Osteoblast (primary cell): ENCODE data around the gene M1AP. TPM values are rescaled to one million over a fixed set of nuclear protein-coding genes. Genes with fewer than 3 reads are reported as not detected.

Experiments
- DNase-seq: peaks from one replicate; pipeline ENCODE4 v3.0.0; 2011; ENCODE audit warnings: low spot score, mixed read lengths; ENCODE audit not compliant: insufficient read length; ENCODE audit errors: missing footprints
- H2AFZ ChIP-seq: 2 replicates; pipeline ENCODE4 v1.6.0; 2011; ENCODE audit warnings: mild to moderate bottlenecking, low read length
- H3K27ac ChIP-seq: 2 replicates; pipeline ENCODE4 v1.5.1; 2011; ENCODE audit warnings: mild to moderate bottlenecking, low read depth, low read length, moderate library complexity
- H3K27me3 ChIP-seq: 2 replicates; pipeline ENCODE4 v1.6.0; 2012; ENCODE audit warnings: mild to moderate bottlenecking, control low read depth, inconsistent platforms, low read length, moderate library complexity; ENCODE audit not compliant: insufficient read depth
- H3K36me3 ChIP-seq: 2 replicates; pipeline ENCODE4 v1.5.1; 2011; ENCODE audit warnings: mild to moderate bottlenecking, low read length, control low read depth, moderate library complexity; ENCODE audit not compliant: insufficient read depth
- H3K4me1 ChIP-seq: 2 replicates; pipeline ENCODE4 v1.5.1; 2011; ENCODE audit warnings: mild to moderate bottlenecking, low read length, control low read depth, moderate library complexity; ENCODE audit not compliant: insufficient read depth
- H3K4me2 ChIP-seq: 2 replicates; pipeline ENCODE4 v1.6.0; 2011; ENCODE audit warnings: mild to moderate bottlenecking, low read length; ENCODE audit not compliant: insufficient read depth
- H3K4me3 ChIP-seq: fragments of 200-600 bp; sonication (generic); 3 replicates; pipeline ENCODE4 v1.5.1; 2012; ENCODE audit warnings: mild to moderate bottlenecking, low read length, inconsistent platforms; ENCODE audit not compliant: insufficient read depth
- H3K79me2 ChIP-seq: 2 replicates; pipeline ENCODE4 v1.6.0; 2012; ENCODE audit warnings: mild to moderate bottlenecking, low read length, control low read depth, inconsistent platforms; ENCODE audit not compliant: insufficient read depth
- H3K9me3 ChIP-seq: 2 replicates; pipeline ENCODE4 v1.5.1; 2011; ENCODE audit warnings: low read depth, low read length, control low read depth
- H4K20me1 ChIP-seq: 2 replicates; pipeline ENCODE4 v1.6.0; 2012; ENCODE audit warnings: mild to moderate bottlenecking, low read length, control low read depth; ENCODE audit not compliant: insufficient read depth
- total RNA-seq: library from RNA; depleted of rRNA; stranded (reverse); fragments of >200 nt; gene quantifications from 2 replicates; pipeline ENCODE4 v1.2.3, GENCODE V29; 2012
- TF ChIP-seq, protein P1 (sequence below): IDR thresholded peaks from 2 replicates; pipeline ENCODE4 v1.5.1; 2011; ENCODE audit warnings: mild to moderate bottlenecking, low read depth, low read length, moderate library complexity; ENCODE audit errors: extremely low read depth

M1AP gene
- total RNA-seq, 1 donor, result under 0.01 TPM

DNA sequence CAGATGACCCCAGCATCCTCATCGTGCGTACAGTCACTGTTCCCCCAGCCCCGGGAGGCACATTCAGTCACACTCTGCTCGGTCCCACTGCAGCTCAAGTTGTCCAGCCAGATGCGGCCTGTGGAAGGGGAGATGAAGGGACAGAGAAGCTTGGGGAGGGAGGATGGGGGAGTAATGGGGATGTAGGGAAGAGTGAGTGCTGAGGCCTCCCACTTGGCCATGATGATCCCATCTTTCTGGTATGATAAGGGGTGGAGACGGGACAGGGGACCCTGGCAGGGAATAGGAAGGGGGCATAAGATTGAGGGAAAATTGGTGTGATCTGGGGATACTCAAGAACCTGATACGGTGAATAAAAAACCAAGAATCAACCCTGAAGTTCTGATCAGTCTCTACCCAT, 97.9 kb downstream of the M1AP start:
- H3K27ac ChIP-seq, result peak overlapping the region; percentile 40
- no peaks in the 10 kb centered on the region for H3K27me3 ChIP-seq
- TF ChIP-seq, protein P1, sequence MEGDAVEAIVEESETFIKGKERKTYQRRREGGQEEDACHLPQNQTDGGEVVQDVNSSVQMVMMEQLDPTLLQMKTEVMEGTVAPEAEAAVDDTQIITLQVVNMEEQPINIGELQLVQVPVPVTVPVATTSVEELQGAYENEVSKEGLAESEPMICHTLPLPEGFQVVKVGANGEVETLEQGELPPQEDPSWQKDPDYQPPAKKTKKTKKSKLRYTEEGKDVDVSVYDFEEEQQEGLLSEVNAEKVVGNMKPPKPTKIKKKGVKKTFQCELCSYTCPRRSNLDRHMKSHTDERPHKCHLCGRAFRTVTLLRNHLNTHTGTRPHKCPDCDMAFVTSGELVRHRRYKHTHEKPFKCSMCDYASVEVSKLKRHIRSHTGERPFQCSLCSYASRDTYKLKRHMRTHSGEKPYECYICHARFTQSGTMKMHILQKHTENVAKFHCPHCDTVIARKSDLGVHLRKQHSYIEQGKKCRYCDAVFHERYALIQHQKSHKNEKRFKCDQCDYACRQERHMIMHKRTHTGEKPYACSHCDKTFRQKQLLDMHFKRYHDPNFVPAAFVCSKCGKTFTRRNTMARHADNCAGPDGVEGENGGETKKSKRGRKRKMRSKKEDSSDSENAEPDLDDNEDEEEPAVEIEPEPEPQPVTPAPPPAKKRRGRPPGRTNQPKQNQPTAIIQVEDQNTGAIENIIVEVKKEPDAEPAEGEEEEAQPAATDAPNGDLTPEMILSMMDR, result no peak
- H3K79me2 ChIP-seq, result peaks cover 84% of the 10 kb centered on the region
- H3K9me3 ChIP-seq, result no peaks in the 10 kb centered on the region
- no peaks in the 10 kb centered on the region for H4K20me1 ChIP-seq
- peak overlapping the region; percentile 91 for H3K4me2 ChIP-seq
- peak; percentile 88 for DNase-seq
- H2AFZ ChIP-seq, result no peak overlapping the region
- H3K4me3 ChIP-seq, result peak overlapping the region; percentile 76
- H3K4me1 ChIP-seq, result peaks cover 51% of the 10 kb centered on the region
- H3K36me3 ChIP-seq, result peaks cover 53% of the 10 kb centered on the region

DNA sequence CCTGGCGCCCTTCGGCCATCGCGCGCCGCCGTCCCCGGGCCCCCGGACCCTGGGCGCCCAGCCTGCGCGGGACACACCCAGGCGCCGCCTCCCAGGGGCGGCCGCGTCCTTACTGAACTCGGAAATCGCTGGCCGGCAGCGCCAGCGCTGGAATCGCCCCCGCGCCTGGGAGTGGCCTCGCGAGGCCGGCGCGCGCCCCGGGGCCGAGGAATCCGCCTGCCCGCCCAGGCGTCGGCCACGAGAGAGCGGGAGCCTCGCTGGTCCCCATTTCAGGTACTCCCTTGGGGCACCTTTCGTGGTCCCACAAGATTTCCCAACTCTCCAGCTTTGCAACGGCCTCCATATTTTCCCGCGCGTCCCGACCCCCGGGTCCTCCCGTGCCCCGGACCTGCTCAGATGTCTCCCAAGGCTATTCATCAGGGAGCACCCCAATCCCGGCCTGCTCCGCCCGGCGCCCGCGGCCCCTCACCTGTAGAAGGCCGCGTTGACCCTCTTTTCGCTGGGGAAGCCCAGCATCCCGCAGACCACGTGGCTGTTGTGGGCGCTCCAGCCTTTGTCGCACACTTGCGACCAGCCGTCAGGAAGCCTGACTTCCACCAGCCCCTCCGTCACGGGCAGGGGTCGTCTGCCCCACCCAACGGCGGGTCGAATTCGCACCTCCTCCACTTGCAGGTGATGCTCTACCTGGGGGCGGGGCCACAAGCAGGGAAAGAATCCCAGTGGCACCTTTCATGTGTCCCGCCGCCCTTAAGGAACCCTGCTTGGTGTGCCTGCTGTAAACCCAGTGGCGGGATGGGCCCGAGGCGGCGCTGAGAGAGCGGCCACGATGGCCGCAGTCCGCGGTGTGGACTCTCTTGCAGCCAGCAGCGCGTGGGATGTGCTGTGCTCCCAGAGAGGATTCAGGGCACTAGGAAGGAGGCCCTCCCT, 99.0 kb downstream of the M1AP start:
- peak; percentile 95 for DNase-seq
- TF ChIP-seq, protein P1, result no peak
- peaks cover 51% of the 10 kb centered on the region for H3K4me1 ChIP-seq

DNA sequence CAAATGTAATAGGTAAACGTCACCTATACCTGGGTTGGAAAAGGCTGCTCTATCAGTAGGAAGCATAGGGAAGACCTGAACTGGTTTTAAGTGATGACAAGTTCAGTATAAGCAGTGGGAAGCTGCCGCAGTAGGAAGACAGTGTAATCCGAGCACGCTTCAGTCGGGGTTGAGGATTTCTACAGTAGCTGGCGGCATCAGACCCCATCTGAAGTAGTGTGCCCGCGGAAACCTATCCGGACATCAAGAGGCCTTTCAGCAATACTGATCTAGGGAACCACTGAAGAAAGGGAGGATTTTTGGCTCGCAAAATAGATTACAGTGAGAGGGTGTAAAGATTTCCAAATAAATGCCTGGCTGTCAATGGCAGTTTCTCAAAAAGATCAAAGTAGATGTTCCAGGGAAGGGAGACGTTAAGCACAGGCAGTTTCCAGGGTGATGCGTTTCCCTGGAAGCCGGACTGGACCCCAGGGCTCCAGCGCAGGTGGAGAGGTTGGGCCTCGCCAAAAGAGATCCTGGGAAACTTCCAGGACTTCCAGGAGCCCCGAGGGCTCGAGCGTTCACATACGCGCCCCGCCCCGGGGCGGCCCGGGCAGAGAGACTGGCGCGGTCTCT, 99.7 kb downstream of the M1AP start:
- H3K36me3 ChIP-seq, result peaks cover 60% of the 10 kb centered on the region
- H2AFZ ChIP-seq, result peak overlapping the region; percentile 81
- H3K4me1 ChIP-seq, result peaks cover 51% of the 10 kb centered on the region
- peak; percentile 46 for DNase-seq
- H3K9me3 ChIP-seq, result no peaks in the 10 kb centered on the region
- H3K27ac ChIP-seq, result peak overlapping the region; percentile 68
- H4K20me1 ChIP-seq, result no peaks in the 10 kb centered on the region
- no peaks in the 10 kb centered on the region for H3K27me3 ChIP-seq
- TF ChIP-seq, protein P1, result no peak
- peak overlapping the region; percentile 91 for H3K4me2 ChIP-seq
- H3K4me3 ChIP-seq, result peak overlapping the region; percentile 76
- peaks cover 77% of the 10 kb centered on the region for H3K79me2 ChIP-seq

More for the DNA sequence above, 99.0 kb downstream of the M1AP start:
- Histone ChIP-seq H3K27me3 (no peaks in the 10 kb centered on the region), H4K20me1 (no peaks in the 10 kb centered on the region), H2AFZ (peak overlapping the region; percentile 45), H3K27ac (peak overlapping the region; percentile 68), H3K36me3 (peaks cover 57% of the 10 kb centered on the region), H3K4me2 (peak overlapping the region; percentile 91), H3K9me3 (no peaks in the 10 kb centered on the region), H3K4me3 (peak overlapping the region; percentile 76), H3K79me2 (peaks cover 80% of the 10 kb centered on the region)

DNA sequence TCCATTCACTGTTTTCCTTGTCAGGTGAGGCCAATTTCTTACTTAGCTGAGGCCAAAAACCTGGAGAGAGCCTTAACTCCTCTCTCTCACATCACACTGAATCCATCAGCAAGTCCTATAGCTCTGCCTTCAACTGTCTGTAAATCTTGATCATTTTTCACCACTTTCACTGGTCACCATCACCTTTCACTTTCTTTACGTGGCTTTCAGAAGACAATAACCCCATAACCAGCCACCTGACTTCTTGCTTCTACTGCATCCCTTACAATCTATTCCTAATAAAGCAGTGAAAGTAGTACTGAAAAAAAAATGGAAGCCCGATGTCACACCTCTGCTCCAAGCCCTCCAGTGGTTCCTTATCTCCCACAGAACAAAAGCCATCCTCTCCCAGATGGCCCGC, 102.1 kb downstream of the M1AP start:
- Histone ChIP-seq H3K4me2 (no peak overlapping the region), H3K27me3 (no peaks in the 10 kb centered on the region), H3K9me3 (no peaks in the 10 kb centered on the region), H4K20me1 (no peaks in the 10 kb centered on the region), H3K36me3 (peaks cover 55% of the 10 kb centered on the region), H2AFZ (no peak overlapping the region), H3K4me1 (peaks cover 30% of the 10 kb centered on the region), H3K4me3 (no peak overlapping the region), H3K27ac (peak overlapping the region; percentile 17), H3K79me2 (peaks cover 57% of the 10 kb centered on the region)
- TF ChIP-seq, protein P1, result no peak
- DNase-seq, result peak; percentile 58
